ENCODE measurements around the gene RAMAC.
"Not testable (repeated sequence)": the region's sequence is repeated elsewhere in the genome, so short reads cannot be mapped to it uniquely, and the experiment has no call there.

Gene RAMAC

GRCh38 chr15:82985688-82986441 lies at the start of gene RAMAC:
TSS of gene RAMAC (plus strand) at chr15:82986210. CDS start at chr15:82989019, 2,809 bp downstream.
- DNase-seq = peak; percentile 93

DNA sequence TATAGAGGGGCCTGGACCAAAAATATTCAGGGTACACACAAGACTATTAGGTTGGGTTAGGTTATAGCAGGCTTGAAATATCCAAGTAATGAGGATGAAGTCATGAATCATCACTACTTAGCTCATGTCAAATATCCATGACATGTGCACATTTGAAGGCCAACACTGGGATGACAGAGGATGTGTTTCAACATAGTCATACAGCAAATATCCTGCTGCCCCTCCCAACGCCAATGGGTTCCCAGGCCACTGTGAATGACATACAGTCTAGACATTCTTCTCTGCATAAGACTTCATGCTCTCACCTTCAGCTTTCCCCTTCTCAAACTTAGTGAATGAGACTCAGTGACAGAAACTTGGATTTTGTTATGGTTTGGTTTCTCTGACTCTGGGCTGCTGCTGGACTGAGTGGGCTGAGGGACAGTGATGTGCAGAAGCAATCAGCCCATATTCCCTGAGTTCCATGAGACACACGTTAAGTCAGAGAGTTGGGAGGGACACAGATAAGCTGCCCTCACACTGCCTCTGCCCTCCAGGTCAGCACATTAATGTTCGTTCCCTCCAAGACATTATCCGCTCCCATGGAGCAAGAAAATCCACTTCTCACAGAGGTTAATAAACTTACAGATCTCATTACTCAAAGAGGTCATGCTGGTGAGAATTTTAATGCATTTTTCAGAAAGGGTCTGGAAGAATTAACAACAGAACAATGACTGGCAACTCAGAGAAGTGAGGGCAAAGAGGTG lies 48.9 kb upstream of the RAMAC start:
- DNase-seq = no peak

GRCh38 chr15:82937712-82938058 lies 48.3 kb upstream of the RAMAC start:
- no peak for DNase-seq

GRCh38 chr15:82939678-82940077 lies 46.3 kb upstream of the RAMAC start:
- DNase-seq = not testable (repeated sequence)

DNA sequence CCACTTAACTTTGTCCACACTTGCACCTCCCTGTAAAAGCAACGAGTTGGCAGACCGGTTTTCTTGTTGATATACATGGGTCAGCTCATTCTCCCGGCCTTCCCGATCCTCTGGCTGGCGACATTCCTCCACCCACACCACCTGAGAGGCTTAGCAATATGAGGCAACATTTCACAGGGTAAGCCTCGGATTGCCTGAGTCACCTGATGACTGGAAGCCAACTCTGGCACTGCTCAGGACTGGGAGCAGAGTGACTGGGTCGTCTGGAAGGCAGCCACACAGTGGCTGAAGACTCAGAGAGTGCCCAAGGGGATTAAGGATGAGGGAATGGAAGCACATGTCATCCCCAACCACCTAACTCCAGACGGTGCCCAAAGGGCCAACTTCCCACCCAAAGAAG lies 43.3 kb upstream of the RAMAC start:
- DNase-seq = no peak

GRCh38 chr15:82943176-82943575 lies 42.8 kb upstream of the RAMAC start:
- no peak for DNase-seq

- DNase-seq = no peak
These were observed 42.0 kb upstream of the RAMAC start for GRCh38 chr15:82944056-82944455.

DNA sequence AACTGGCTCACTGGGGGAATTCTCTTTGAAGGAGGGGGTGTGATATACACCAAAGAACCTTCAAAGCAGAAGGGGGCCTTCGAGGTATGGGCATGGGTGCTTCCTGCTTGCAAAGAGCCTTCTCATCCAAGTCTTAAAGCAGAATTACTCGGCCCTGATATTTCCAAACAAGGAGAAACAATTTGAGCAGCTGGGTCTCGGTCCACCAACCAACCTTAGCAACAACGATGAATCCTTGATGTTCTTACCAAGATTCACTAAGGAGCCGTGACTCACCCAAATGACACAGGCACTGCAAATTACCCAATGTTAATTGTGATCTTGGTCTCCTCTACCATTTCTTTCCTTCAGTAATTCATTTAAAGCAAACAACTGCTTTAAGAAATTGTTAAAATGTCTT lies 41.2 kb upstream of the RAMAC start:
- no peak for DNase-seq

DNA sequence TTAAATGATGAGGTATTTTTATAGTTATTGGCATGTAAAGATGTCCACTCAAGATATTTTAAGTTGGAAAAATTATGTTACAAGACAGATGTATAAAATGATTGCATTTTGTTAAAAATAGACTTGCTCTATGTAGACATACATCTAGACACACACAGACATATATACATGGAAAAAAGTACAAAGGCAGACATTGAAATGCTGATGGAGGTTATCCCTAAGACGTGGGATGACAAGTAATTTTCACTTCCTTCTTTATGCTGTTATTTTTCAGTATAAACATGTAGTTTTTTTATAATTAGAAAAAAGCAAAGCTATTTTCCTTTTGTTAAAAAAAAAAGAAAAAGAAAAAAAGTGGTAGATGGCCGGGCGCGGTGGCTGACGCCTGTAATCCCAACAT lies 40.7 kb upstream of the RAMAC start:
- DNase-seq = no peak

GRCh38 chr15:82946155-82946701 lies 39.8 kb upstream of the RAMAC start:
- no peak for DNase-seq

GRCh38 chr15:82950295-82950694 lies 35.7 kb upstream of the RAMAC start:
- DNase-seq = no peak

- DNase-seq = no peak
These were observed 35.2 kb upstream of the RAMAC start for GRCh38 chr15:82950746-82951370.

DNA sequence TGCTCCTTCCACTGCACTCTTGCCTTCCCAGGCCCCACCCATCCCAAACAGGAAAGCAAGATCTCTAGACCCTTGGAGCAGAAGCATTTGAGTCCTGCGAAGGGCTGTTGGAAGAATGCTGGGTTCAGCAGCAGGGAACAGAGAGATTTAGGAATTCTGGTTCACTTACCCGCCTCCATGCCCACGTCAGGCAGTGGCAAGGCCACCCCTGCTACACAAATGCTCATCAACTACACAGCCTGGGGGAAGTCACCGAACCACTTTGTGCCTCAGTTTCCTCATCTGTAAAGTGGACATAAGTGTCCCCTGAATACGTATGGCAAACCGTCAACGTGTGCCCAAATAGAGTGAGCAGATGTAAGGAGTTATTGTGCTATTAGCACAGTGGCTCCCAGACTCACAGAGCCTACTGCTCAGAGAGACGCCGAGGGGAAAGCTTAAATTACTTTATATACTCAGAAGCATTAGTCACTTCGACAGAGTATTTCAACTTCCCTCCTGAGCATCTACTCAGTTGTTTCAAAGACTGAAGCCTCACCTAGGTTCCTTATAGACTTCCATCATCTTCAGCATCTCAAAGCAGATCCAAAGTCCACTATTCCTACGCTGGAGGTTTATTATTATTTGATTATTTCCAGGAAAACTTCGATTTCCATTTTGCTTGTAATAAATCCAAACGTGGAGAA lies 34.4 kb upstream of the RAMAC start:
- no peak for DNase-seq

DNA sequence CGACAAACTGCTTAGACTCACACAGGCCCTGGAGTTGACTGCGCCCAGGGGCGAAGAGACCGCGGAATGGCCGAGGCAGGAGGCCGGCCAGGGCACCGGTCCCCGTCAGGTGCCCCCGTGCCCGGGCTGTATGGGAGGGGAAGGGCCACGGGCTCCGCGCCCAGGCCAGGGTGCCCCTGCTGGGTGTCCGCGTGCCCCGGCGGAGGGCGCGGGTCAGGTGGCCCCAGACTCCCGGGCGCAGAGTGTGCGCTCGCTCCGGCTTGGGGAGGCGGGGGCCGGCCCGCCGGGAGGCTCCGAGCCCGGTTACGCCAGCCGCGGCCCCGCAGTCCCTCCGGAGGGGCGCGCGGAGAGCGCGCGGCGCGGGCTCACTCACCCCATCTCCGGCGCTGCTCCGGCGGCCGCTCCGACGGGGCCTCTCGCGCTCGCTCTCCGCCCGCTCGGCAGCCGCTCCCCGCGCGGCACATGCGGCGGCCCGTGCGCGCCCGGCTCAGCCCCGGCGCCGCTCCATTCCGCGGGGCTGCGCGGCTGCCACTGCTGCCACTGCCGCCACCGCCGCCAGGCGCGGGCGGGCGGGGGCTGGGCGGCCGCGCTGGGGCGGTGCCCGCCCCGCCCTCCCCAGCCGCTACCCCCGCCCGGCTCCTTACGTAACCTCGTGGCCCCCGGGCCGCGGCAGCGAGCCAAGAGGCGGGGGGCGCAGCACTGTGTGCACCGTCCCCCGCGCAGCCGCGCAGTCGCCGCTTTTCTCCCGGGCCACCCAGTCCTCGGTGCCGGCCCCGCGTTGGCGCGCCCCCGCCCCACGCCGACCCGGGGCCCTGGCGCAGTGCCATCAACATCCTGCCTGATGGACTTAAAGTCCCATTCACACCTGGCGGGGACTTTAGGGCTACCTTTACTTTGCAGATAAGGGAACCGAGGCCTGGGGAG lies 33.6 kb upstream of the RAMAC start, which contains the start of gene HOMER2:
Gene HOMER2, minus strand, starts transcription at position 563 of the 924 bp plus-strand sequence. Its CDS starts 185 bp downstream, at position 378.
- peak; percentile 10 for DNase-seq

- DNase-seq = no peak
These were observed 27.4 kb upstream of the RAMAC start for GRCh38 chr15:82958638-82959037.

DNA sequence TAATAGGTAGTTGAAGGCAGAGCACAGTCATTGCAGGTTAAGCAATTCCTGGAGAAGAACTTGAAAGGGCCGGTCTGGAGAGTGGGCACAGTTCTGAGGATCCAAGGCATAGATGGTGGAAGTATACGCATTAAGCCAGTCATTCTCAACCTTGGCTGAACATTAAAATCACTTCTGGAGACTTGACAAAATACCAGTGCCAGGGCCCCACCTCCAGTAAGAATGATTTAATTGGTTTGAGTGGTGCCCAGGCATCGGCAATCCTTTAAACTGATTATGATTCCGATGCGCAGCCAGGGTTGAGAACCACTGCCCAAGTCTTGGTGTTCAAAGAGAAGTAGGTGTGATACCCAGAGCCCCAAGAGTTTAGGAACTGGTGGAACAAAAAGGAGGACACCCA lies 26.6 kb upstream of the RAMAC start:
- no peak for DNase-seq

DNA sequence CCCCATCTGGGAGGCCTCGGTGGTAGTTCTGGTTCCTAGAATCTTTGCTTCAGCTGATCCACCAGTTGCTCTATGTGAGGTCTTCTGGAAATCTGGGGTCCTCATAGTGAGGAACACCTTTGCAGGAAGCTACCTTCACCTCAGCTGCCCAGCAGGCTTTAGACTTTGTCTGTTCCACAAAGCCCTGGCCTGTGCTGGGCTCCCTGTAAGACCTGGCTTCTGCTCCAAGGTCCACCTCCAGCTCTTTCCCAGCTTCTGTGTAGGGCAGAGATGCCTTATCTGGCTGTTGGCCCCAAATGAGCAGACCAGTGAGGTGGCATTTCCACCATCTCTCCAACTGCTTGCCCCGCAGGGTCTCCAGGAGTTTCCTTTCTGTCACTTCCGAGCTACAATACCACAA lies 25.2 kb upstream of the RAMAC start:
- no peak for DNase-seq

DNA sequence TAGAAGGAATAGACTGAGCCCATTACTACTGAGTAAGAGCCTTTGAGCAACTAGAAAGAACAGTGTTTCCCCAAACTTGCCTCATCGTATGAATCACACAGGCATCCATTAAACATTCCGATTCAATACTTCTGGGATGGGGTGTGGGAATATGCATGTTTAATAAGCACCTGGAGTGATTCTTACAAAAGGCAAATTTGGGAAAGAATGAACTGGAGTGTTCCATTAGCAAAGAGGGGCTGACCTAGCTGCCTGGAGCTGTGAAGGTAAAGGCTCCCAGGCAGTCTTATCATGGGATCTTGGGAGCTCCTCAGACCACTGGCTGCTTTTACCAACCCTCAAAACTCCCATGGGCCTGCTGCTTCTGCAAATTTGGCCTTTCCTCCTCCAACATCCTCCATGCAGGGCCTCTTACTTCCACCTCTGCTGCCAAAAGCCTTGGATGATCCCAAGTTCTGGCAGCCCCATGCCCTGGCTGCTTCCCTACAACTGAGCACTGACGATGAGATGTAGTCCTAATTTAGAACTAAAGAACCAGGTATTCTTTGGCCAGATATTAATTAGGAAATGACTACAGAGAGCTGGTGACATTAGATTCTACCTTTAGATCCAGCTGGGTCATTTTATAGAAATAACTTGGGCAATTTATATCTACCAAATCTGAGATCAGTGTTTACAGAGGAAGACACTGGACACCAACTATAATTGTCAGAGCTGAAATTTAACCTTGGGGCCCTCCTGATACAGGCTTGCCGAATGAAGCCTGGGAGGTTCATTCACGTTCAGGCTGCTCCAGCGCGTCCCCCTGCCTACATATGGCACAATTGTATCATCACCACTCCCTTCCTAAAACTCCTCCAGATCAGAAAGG lies 22.3 kb upstream of the RAMAC start:
- DNase-seq = no peak

- no peak for DNase-seq
These were observed 21.1 kb upstream of the RAMAC start for GRCh38 chr15:82964890-82965289.

- DNase-seq = no peak
These were observed 19.3 kb upstream of the RAMAC start for GRCh38 chr15:82966671-82967071.

DNA sequence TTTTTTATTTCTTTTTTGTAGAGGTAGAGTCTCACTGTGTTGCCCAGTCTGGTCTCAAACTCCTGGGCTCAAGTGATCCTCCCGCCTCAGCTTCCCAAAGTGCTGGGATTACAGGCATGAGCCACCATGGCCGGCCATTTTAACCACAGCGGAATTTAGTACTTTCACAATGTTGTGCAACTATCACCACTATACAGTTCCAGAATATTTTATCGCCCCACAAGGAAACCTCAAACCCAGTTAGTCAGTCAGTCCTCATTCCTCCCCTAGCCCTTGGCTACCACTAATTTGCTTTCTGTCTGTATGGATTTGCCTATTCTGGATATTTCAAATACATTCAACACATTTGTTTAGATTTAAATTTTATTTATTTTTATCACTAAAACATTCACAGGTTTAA lies 17.9 kb upstream of the RAMAC start:
- DNase-seq = no peak

Measured in CD4-positive, alpha-beta T cell treated with Interleukin-6 for 4 hours (primary cell).